Ishikawa (cell line): Measurements from ENCODE around the gene PCDHB15.

Source experiments
- CEBPB ChIP-seq: IDR thresholded peaks from 2 replicates; pipeline ENCODE4 v1.6.1; 2012
- CREB1 ChIP-seq: IDR thresholded peaks from 2 replicates; pipeline ENCODE4 v1.6.1; 2012; ENCODE audit warnings: low read depth
- EGR1 ChIP-seq: IDR thresholded peaks from 2 replicates; pipeline ENCODE4 v1.6.1; 2012
- FOXM1 ChIP-seq: IDR thresholded peaks from 2 replicates; pipeline ENCODE4 v1.6.1; 2012; ENCODE audit warnings: low read depth, borderline replicate concordance
- NFIC ChIP-seq: IDR thresholded peaks from 2 replicates; pipeline ENCODE4 v1.6.1; 2012
- RAD21 ChIP-seq: IDR thresholded peaks from 2 replicates; pipeline ENCODE4 v1.6.1; 2012; ENCODE audit warnings: low read depth
- REST ChIP-seq: IDR thresholded peaks from 2 replicates; pipeline ENCODE4 v1.6.1; 2012; ENCODE audit warnings: low read depth, mild to moderate bottlenecking
- TAF1 ChIP-seq: IDR thresholded peaks from 2 replicates; pipeline ENCODE4 v1.6.1; 2012; ENCODE audit warnings: low read depth, mild to moderate bottlenecking
- TCF12 ChIP-seq: IDR thresholded peaks from 2 replicates; pipeline ENCODE4 v1.6.1; 2012; ENCODE audit warnings: low read depth
- TEAD4 ChIP-seq: IDR thresholded peaks from 2 replicates; pipeline ENCODE4 v1.6.1; 2012
- USF1 ChIP-seq: IDR thresholded peaks from 2 replicates; pipeline ENCODE4 v1.6.1; 2012
- ZBTB7A ChIP-seq: IDR thresholded peaks from 2 replicates; pipeline ENCODE4 v1.6.1; 2012; ENCODE audit warnings: low read depth

The PCDHB15 gene

GRCh38 chr5:141245250-141245717, at the start of gene PCDHB15:
Gene PCDHB15, plus strand, starts transcription at chr5:141245395. Its CDS starts 184 bp downstream, at chr5:141245579.
- TF ChIP-seq TEAD4 (no peak), RAD21 (peak; percentile 38), TAF1 (no peak)

- TF ChIP-seq CEBPB (no peak), CREB1 (no peak), TAF1 (no peak), TEAD4 (no peak), ZBTB7A (no peak), NFIC (no peak), FOXM1 (no peak), RAD21 (no peak), TCF12 (no peak)
Measured at GRCh38 chr5:141196363-141196762, 48.8 kb upstream of the PCDHB15 start.

- TF ChIP-seq RAD21, result peak; percentile 46
- no peak for TF ChIP-seq CEBPB
Measured at GRCh38 chr5:141199359-141200235, 45.6 kb upstream of the PCDHB15 start, which contains the start of gene PCDHB11. Gene PCDHB11, plus strand, starts transcription at chr5:141199627. Its CDS starts 148 bp downstream, at chr5:141199775.

GRCh38 chr5:141208478-141208877, 36.7 kb upstream of the PCDHB15 start, which contains the start of gene PCDHB12:
Gene PCDHB12, plus strand, starts transcription at chr5:141208719. Its CDS starts 189 bp downstream, at chr5:141208908.
- TF ChIP-seq REST (no peak), TEAD4 (no peak), ZBTB7A (no peak), CREB1 (no peak)

- peak; percentile 51 for TF ChIP-seq RAD21
Measured at GRCh38 chr5:141213656-141214339, 31.4 kb upstream of the PCDHB15 start, which contains the start of gene PCDHB13. Gene PCDHB13, plus strand, starts transcription at chr5:141213919. Its CDS starts 205 bp downstream, at chr5:141214124.

GRCh38 chr5:141223112-141223783, 21.9 kb upstream of the PCDHB15 start, which contains the start of gene PCDHB14:
Gene PCDHB14, plus strand, starts transcription at chr5:141223343. Its CDS starts 163 bp downstream, at chr5:141223506.
- TF ChIP-seq RAD21, result peak; percentile 35
- TF ChIP-seq NFIC, result no peak

GRCh38 chr5:141234109-141234667, 11.0 kb upstream of the PCDHB15 start:
- TF ChIP-seq TEAD4 (no peak), RAD21 (peak; percentile 47), CEBPB (no peak), CREB1 (no peak), EGR1 (no peak), TAF1 (no peak), FOXM1 (no peak), NFIC (no peak), TCF12 (no peak)

- TF ChIP-seq USF1, result no peak
Measured at GRCh38 chr5:141236516-141237313, 8.5 kb upstream of the PCDHB15 start.
